Peyer's patch (tissue), 4 donors: ENCODE results near the gene UROC1.

Experiments used
- CTCF ChIP-seq, 6 experiments: fragments of 450-650 bp in 4 of 6; fragments of 200-600 bp in 2 of 6; sonication (generic) in 1 of 6; IDR thresholded peaks; one replicate each; pipeline ENCODE4 v1.5.1; 2017 to 2019; ENCODE audit warnings: antibody characterized with exemption in 6 of 6, mild to moderate bottlenecking in 3 of 6, moderate library complexity in 1 of 6
- POLR2A ChIP-seq, 2 donors: fragments of 450-650 bp; IDR thresholded peaks; one replicate each; pipeline ENCODE4 v1.5.1; 2017; ENCODE audit warnings: antibody characterized with exemption in 2 of 2, mild to moderate bottlenecking in 2 of 2, moderate library complexity in 2 of 2

GRCh38 chr3:126530171-126531050, 12.8 kb upstream of the UROC1 start:
- no peak for TF ChIP-seq POLR2A (IDR thresholded peaks at IDR 0.05)
- no peak for TF ChIP-seq CTCF (IDR thresholded peaks at IDR 0.05)
